GM18511 (cell line): Measurements from ENCODE around the gene MED16.
"Not testable (repeated sequence)": the region's sequence is repeated elsewhere in the genome, so short reads cannot be mapped to it uniquely, and the experiment has no call there.

Experiments used
- ATAC-seq: cut with Tn5 transposase; IDR thresholded peaks from one replicate; pipeline ENCODE4 v1.9.1; 2021; ENCODE audit warnings: mild to moderate bottlenecking, moderate library complexity; ENCODE audit not compliant: unreplicated experiment

The MED16 gene

DNA sequence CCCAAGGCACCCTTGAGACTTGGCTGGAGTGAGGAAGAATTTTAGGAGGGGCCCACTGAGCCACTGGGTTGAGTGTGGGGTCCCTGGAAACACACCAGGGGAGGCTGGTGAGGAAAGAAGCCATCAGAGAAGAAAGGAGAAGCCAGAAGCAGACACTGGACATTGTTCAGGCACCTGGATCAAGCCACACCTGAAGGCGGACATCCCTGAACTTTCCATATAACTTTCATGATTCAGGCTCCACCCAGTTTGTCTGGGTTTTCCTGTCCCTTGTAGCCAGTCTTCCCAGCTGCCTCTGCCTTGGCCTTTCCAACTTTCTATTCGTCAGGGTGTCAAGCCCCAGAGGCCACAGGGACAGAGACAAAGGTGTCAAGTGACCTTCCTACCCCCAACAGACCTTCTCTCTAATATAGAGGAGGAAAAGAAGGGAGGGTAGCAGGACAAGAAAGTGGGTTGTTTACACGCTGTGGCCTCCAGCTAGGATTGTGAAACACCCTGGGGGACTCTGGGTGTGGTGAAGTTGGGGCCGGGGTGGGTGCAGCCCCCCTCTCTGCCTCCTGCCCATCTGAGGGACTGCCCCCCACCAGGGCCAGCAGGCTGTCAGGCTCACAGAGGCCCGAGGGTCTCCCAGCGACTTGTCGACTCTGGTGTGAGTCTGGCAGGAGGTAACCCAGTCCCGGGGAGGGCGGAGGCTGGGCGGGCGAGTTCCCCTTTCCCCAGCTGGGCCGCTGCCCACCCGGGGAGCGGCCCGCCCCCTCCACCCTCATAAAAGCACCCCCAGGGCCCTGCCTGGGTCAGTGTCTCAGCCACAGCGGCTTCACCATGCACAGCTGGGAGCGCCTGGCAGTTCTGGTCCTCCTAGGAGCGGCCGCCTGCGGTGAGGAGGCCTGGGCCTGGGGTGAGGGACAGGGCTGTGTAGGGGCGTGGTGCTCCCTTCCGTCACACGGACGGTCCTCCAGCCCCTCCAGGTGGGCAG lies 33.8 kb downstream of the MED16 start, which contains the start of gene CFD:
Gene CFD (plus strand): TSS at position 797 of the 976 bp plus-strand sequence. CDS start 26 bp downstream, at position 823.
- ATAC-seq: no peak

DNA sequence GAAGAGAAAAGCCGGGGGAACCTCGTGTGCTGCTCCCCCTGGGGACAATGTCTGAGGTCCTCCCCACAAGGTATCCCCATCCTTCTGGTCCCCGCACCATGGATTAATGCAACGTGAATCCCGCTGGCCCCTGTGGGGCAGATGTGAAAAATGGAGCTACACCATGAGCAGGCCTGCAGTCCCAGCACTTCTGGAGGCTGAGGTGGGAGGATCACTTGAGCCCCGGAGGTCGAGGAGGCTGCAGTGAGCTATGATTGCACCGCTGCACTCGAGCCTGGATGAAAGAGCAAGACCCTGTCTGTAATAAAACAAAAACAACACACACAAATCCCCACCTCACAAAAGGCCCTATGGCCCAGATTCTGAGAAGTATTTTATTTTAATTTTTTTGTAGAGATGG lies 34.7 kb downstream of the MED16 start:
- no peak for ATAC-seq

DNA sequence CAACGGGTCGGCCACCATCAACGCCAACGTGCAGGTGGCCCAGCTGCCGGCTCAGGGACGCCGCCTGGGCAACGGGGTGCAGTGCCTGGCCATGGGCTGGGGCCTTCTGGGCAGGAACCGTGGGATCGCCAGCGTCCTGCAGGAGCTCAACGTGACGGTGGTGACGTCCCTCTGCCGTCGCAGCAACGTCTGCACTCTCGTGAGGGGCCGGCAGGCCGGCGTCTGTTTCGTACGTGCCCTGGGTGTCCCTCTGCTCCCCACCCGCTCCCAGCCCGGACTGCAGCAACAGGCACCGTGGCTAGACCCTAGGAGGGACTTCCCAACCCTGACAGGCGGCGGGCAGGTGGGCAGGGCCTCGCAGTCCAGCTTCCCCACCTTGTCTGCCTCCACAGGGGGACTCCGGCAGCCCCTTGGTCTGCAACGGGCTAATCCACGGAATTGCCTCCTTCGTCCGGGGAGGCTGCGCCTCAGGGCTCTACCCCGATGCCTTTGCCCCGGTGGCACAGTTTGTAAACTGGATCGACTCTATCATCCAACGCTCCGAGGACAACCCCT lies 37.3 kb downstream of the MED16 start:
- no peak for ATAC-seq

DNA sequence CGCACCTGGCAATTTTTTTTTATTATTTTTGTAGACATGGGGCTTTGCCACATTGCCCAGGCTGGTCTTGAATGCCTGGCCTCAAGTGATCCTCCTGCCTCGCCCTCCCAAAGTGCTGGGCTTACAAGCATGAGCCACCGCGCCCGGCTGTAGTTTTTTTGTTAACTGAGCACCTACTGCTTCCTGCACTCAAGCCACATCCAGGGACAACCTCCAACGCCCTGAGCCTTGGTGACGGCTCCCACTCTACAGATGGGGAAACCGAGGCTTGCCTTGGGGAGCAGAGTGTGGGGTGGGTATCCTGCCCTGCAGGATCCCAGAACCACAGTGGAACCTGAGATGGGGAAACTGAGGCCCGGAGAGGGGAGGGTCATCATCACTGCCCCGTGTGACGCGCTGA lies 37.8 kb downstream of the MED16 start:
- ATAC-seq: no peak

DNA sequence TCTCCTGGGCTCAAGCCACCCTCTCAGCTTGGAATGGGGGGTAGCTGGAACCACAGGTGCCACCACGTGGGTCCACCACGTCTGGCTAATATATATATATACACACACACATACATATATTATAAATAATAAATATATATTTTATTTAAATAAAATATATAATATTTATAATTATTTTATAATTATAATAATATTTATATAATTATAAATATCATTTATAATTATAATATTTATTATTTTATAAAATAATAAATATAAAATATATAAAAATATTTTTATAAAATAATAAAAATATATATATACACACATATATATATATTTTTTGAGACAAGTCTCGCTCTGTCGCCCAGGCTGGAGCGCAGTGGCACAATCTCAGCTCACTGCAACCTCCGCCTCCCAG lies 38.4 kb downstream of the MED16 start:
- no peak for ATAC-seq

DNA sequence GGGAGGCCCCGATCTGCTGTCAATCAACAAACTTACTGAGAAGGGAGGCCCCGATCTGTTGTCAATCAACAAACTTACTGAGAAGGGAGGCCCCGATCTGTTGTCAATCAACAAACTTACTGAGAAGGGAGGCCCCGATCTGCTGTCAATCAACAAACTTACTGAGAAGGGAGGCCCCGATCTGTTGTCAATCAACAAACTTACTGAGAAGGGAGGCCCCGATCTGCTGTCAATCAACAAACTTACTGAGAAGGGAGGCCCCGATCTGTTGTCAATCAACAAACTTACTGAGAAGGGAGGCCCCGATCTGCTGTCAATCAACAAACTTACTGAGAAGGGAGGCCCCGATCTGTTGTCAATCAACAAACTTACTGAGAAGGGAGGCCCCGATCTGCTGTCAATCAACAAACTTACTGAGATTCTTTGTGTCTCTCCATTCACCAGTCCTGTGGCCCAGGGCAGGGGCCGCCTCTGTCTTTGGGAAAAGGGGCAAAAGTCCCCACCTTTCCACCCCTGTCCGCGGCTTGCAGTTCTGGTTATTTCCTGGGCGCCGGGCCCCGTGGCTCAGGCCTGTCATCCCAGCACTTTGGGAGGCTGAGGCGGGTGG lies 39.3 kb downstream of the MED16 start:
- not testable (repeated sequence) for ATAC-seq

DNA sequence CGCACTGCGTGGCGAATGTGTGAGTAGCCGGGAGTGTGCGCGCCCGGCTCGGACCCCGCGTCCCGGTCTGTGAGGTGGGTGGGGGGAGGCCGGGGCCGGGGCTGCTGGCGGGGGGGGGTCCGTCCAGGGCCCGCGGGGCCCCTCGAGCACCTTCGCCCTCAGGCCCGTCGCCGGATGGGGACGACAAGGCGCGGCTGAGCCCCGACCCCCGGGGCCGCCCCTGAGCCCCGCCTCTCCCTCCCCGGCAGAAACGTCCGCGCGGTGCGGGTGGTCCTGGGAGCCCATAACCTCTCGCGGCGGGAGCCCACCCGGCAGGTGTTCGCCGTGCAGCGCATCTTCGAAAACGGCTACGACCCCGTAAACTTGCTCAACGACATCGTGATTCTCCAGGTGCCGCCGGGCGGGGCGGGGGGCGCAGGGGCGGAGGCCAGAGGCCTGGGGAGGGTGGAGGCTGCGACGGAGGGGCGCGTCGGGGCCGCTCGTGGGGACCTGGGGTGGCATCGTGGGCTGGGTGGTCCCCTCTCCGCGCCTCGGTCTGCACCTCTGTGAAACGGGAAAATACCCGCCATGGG lies 39.9 kb downstream of the MED16 start:
- no peak for ATAC-seq

DNA sequence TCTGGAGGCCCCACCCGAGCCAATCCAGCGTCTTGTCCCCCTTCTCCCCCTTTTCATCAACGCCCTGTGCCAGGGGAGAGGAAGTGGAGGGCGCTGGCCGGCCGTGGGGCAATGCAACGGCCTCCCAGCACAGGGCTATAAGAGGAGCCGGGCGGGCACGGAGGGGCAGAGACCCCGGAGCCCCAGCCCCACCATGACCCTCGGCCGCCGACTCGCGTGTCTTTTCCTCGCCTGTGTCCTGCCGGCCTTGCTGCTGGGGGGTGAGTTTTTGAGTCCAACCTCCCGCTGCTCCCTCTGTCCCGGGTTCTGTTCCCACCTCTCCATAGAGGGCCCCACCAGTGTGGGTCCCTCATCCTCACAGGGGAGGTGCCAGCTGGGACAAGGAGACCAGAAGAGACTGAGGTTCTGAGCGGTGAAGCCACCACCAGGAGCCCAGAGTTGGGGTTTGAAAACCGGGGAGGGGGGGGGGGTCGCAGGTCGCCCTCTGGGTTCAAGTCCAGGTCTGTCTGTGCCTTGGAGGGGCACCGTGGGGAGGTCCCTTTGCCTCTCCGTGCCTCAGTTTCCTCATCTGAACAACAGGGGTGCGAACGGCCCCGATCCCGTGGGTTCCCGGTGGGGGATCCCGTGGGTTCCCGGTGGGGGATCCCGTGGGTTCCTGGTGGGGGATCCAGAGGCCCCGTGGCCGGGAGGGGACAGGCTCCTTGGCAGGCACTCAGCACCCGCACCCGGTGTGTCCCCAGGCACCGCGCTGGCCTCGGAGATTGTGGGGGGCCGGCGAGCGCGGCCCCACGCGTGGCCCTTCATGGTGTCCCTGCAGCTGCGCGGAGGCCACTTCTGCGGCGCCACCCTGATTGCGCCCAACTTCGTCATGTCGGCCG lies 40.6 kb downstream of the MED16 start, which contains the start of gene ELANE:
Gene ELANE (plus strand): TSS at position 168 of the 878 bp plus-strand sequence. CDS start 26 bp downstream, at position 194.
- ATAC-seq: no peak

DNA sequence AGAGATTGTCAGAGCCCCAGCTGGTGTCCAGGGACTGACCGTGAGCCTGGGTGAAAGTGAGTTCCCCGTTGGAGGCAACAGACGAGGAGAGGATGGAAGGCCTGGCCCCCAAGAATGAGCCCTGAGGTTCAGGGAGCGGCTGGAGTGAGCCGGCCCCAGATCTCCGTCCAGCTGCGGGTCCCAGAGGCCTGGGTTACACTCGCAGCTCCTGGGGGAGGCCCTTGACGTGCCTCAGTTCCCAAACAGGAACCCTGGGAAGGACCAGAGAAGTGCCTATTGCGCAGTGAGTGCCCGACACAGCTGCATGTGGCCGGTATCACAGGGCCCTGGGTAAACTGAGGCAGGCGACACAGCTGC lies 42.0 kb downstream of the MED16 start:
- ATAC-seq: no peak

DNA sequence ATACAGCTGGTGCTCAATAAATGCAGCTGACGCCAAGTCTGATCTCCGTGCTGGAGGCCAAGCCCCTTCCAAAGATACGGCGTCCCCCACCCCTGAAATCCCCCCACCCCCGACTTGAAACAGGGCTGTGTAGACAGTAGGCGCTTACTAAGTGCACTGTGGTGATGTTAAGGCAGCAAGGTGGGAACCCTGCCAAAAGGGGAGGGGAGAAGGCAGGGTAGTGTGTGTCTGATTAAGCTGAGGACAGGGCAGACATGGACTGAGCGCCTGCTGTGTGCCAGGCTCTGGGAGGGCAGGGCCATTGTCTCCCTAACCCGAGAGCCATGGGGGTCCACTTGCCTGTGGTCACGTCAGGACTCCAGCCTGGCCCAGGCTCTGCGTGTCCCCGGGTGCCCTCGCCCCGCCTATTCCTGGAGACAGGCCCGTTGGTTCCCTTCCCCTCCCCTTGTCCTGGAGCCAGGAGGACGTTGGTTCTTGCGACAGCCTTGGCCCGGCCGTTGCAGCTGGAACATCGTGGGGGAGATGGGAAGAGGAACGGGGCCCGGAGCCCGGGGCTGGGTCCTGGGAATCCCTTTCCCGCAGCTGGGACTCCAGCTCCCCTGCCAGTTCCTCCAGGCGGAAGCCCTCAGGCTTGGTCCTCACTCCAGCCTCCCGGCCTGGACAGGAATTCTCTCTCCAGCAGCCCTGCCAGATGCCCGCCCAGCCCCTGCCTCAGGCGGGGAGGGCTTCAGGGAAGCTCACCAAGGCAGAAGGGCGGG lies 42.6 kb downstream of the MED16 start:
- no peak for ATAC-seq

DNA sequence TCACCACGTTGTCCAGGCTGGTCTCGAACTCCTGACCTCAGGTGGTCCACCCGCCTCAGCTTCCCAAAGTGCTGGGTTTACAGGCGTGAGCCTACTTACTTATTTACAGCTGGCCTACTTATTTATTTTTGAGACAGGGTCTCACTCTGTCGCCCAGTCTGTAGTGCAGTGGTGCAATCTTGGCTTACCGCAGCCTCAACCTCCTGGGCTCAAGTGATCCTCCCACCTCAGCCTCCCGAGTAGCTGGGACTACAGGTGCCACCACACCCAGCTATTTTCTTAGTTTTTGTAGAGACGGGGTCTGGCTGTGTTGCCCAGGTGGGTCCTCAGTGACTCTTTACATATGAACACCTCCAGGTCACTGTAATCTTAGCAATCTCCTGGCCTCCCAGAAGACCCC lies 43.8 kb downstream of the MED16 start:
- ATAC-seq: not testable (repeated sequence)

DNA sequence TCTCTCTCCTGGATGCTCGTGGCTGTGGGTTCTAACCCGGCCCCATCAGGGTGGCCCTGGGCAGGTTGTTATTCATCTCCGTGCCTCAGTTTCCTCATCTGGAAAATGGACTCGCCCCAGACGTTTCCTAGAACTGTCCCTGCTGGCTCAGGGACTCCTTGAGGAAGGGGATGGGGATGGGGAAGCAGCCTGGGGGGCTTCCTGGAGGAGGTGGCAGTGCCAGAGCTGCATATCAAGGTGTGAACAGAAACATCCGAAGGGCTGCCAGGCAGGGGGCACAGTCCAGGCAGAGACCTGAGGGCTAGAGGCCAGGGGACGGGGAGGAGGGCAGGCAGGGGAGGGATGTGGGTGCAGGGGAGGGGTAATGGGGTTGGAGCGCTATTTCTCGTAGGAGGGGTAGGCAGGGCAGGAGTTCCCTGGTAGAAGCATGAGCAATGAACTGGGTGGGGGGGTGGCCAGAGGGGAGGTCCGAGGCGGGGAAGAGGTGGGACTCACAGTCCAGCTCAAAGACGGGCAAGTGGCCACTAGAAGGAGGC lies 44.5 kb downstream of the MED16 start:
- no peak for ATAC-seq

DNA sequence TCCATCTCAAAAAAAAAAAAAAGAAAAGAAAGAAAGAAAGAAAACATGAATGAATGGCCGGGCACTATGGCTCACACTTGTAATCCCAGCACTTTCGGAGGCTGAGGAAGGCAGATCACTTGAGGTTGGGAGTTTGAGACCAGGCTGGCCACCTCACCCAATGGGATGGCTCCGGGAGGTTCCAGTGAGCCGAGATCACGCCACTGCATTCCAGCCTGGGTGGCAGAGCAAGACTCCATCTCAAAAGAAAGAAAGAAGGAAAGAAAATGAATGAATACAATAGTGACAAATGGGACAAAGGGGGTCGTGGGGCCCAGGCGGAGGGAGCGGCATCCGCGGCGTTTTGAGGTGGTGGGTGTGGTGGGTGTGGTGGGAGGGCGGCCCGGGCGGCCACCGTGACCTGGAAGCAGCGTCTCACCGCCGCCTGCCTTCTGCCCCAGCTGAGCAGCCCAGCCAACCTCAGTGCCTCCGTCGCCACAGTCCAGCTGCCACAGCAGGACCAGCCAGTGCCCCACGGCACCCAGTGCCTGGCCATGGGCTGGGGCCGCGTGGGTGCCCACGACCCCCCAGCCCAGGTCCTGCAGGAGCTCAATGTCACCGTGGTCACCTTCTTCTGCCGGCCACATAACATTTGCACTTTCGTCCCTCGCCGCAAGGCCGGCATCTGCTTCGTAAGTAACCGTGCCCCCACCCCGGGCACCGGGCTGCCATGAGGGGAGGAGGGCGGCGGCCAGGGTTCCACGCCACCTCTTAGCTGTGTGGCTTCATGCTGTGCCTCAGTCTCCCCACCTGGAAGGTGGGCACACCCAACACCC lies 47.1 kb downstream of the MED16 start:
- ATAC-seq: no peak

DNA sequence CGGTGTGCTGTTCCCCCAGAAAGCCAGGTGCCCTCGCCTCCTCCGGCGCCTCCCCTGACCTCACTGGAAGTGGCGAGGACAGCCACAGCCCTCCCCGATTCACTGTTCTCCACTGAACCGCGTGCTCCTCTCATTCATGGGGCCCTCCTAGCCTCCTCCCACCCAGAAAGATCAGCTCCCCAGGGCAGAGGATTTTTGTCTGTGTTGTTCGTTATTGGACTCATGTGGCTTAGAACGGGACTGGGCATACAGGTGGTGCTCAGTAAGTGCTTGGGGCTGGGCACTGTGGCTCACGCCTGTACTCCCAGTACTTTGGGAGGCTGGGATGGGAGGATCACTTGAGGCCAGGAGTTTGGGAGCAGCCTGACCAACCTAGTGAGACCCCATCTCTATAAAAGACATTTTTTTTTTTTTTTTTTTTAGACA lies 48.4 kb downstream of the MED16 start:
- no peak for ATAC-seq

DNA sequence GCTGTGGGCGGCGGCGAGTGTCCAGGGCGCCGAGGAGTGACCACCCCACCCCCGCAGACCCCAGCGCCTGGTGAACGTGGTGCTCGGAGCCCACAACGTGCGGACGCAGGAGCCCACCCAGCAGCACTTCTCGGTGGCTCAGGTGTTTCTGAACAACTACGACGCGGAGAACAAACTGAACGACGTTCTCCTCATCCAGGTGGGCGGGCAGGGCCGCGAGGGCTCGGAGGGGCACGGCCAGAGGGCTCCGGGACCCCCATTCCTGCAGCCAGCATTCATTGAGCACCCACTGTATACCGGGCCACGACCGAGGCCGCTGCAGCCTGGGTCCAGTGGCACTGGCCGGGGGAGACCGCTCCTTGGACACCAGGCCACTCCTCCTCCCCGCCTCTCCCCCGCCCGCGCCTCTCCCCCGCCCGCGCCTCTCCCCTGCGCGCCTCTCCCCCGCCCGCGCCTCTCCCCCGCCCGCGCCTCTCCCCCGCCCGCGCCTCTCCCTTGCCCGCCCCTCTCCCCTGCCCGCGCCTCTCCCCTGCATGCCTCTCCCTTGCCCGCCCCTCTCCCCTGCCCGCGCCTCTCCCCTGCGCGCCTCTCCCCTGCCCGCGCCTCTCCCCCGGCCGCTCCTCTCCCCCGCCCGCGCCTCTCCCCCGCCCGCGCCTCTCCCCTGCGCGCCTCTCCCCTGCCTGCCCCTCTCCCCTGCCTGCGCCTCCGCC lies 49.0 kb downstream of the MED16 start:
- ATAC-seq: no peak

DNA sequence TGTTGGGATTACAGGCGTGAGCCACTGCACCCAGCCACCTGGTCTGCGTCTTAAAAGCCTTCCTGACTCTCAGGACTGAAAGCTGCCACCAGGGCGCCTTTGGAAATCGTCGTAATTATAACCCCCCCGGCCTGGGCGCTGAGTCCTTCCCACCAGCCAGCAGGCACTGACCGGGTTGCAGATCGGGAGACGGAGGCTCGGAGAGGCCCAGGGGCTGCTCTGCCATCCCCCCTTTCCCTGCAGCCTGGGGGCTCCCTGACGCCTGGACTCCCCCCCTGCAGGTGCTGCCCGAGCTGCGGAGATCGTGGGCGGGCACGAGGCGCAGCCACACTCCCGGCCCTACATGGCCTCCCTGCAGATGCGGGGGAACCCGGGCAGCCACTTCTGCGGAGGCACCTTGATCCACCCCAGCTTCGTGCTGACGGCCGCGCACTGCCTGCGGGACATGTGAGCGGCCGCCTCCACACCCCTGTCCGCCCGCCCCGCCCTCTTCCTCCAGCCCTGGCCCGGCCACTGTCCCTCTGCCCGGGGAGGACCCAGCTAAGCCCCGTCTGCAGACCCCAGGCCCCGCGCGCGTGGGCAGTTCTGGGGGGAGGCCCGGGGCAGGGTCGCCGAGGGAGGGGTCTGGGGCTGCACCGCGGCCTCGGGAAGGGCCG lies 49.7 kb downstream of the MED16 start:
- no peak for ATAC-seq

DNA sequence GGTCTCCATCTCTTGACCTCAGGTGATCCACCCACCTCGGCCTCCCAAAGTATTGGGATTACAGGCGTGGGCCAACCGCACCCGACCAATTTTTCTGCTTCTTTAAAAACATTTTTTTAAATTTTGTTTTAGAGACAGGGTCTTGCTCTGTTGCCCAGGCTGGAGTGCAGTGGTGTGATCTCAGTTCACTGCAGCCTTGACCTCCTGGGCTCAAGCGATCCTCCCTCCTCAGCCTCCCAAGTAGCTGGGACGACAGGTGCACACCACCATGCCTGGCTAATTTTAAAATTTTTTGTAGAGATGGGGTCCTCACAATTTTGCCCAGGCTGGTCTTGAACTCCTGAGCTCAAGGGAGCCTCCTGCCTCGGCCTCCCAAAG lies 50.2 kb downstream of the MED16 start:
- not testable (repeated sequence) for ATAC-seq
